Esophagus muscularis mucosa (tissue), 4 donors: ENCODE measurements around the gene FIGNL2. TPM values are rescaled to one million over a fixed set of nuclear protein-coding genes. Genes with fewer than 3 reads are reported as not detected.

Experiments used
- DNase-seq: peaks from one replicate; pipeline ENCODE4 v3.0.0-alpha.2; 2017; ENCODE audit errors: extremely low spot score
- H3K27ac ChIP-seq, 4 donors: fragments of 200-600 bp; sonication (generic); replicated peaks in 1 of 4; 1 replicate in 3 of 4; 2 replicates in 1 of 4; pipeline ENCODE4 v1.5.1; 2016 to 2019; ENCODE audit warnings: mild to moderate bottlenecking in 1 of 4
- H3K27me3 ChIP-seq, 4 donors: fragments of 200-600 bp; sonication (generic); one replicate each; pipeline versions ENCODE4 v1.5.1 to v1.6.0; 2016 to 2019
- H3K36me3 ChIP-seq, 4 donors: fragments of 200-600 bp; sonication (generic); one replicate each; pipeline ENCODE4 v1.5.1; 2016 to 2019
- H3K4me1 ChIP-seq, 4 donors: fragments of 200-600 bp; sonication (generic); one replicate each; pipeline ENCODE4 v1.5.1; 2016 to 2019
- H3K4me3 ChIP-seq, 4 donors: fragments of 200-600 bp; sonication (generic); 1 replicate in 2 of 4; 2 replicates in 2 of 4; pipeline ENCODE4 v1.5.1; 2016 to 2019; ENCODE audit warnings: mild to moderate bottlenecking in 4 of 4, moderate library complexity in 1 of 4
- H3K9me3 ChIP-seq, 4 donors: fragments of 200-600 bp; sonication (generic); 1 replicate in 3 of 4; 2 replicates in 1 of 4; pipeline ENCODE4 v1.5.1; 2016 to 2019
- CTCF ChIP-seq, 3 experiments: fragments of 200-600 bp in 2 of 3; fragments of 450-650 bp in 1 of 3; sonication (generic) in 2 of 3; IDR thresholded peaks; one replicate each; pipeline ENCODE4 v1.5.1; 2017 to 2019; ENCODE audit warnings: antibody characterized with exemption in 3 of 3, mild to moderate bottlenecking in 2 of 3, moderate library complexity in 1 of 3
- EP300 ChIP-seq: sonication (generic); formaldehyde crosslinking; IDR thresholded peaks from one replicate; pipeline ENCODE4 v1.6.1; 2017; ENCODE audit warnings: antibody characterized with exemption
- POLR2A ChIP-seq: fragments of 450-650 bp; IDR thresholded peaks from one replicate; pipeline ENCODE4 v1.6.1; 2017; ENCODE audit warnings: antibody characterized with exemption, moderate library complexity, mild to moderate bottlenecking, low read depth
- POLR2AphosphoS5 ChIP-seq, 2 donors: sonication (generic); formaldehyde crosslinking; IDR thresholded peaks; one replicate each; pipeline ENCODE4 v1.6.1; 2017; ENCODE audit warnings: antibody characterized with exemption in 2 of 2
- WGBS: methylation state at CpG from one replicate; pipeline ENCODE4 v1.1.5; 2018; 5-methylcytosine and 5-hydroxymethylcytosine counted together
- intact Hi-C: fragments of 100-400 bp; cut with DNase I; formaldehyde crosslinking; loops from one replicate; pipeline ENCODE4 v1.15.1; 2023
- total RNA-seq, 4 donors: library from RNA; depleted of rRNA; stranded (reverse); fragments of >200 nt; gene quantifications; one replicate each; pipeline versions ENCODE4 v1.1.0 to v1.2.1, GENCODE V29; 2016

Gene FIGNL2
- under 1 TPM; 0.23 to 0.42 (median 0.36) TPM for total RNA-seq

- Histone ChIP-seq H3K4me1 (peaks cover 28 to 52% (median 48%) of the 10 kb centered on the region in 4 donors), H3K27me3 (peaks cover 0 to 69% (median 32%) of the 10 kb centered on the region in 4 donors), H3K36me3 (no peaks in the 10 kb centered on the region), H3K27ac (peak within 1 kb of the TSS; percentile 55 to 68 (median 65)), H3K9me3 (no peaks in the 10 kb centered on the region), H3K4me3 (peak within 1 kb of the TSS; percentile 56 to 68 (median 58))
- WGBS = no CpG with 5 or more reads among the region's 51 CpGs
- intact Hi-C loops = no loop called here
- no peak for DNase-seq
- TF ChIP-seq CTCF (IDR thresholded peaks at IDR 0.05) (no peak), POLR2A (no peak), POLR2AphosphoS5 (IDR thresholded peaks at IDR 0.05) (no peak), EP300 (no peak)
Measured at GRCh38 chr12:51848326-51848727, at the start of gene FIGNL2. TSS of gene FIGNL2 (minus strand) at chr12:51848718. CDS start at chr12:51822413, 26,305 bp downstream.

GRCh38 chr12:51897181-51897580, 48.7 kb upstream of the FIGNL2 start:
- no peak overlapping the region for H3K4me3 ChIP-seq
- H3K36me3 ChIP-seq = no peaks in the 10 kb centered on the region
- peak overlapping the region; percentile 14 to 59 (median 48) for H3K27ac ChIP-seq
- intact Hi-C loops = loop anchor here (5.0 kb wide), 1 partner anchor 80 kb away; no protein-coding TSS in a partner anchor
- H3K9me3 ChIP-seq = no peaks in the 10 kb centered on the region
- peak; percentile 35 to 37 for TF ChIP-seq POLR2AphosphoS5 (IDR thresholded peaks at IDR 0.05)
- no peak for TF ChIP-seq POLR2A
- no peak for TF ChIP-seq EP300
- TF ChIP-seq CTCF (IDR thresholded peaks at IDR 0.05) = no peak
- no peak for DNase-seq
- H3K4me1 ChIP-seq = peaks cover 25 to 48% (median 32%) of the 10 kb centered on the region in 4 donors
- peaks cover 0 to 20% (median 0%) of the 10 kb centered on the region in 4 donors for H3K27me3 ChIP-seq
- 77% methylated on average over 5 of the region's 8 CpGs for WGBS

GRCh38 chr12:51896236-51896635, 47.7 kb upstream of the FIGNL2 start:
- Histone ChIP-seq H3K27ac (peak overlapping the region; percentile 14 to 59 (median 48)), H3K27me3 (peaks cover 0 to 20% (median 0%) of the 10 kb centered on the region in 4 donors), H3K4me3 (no peak overlapping the region), H3K4me1 (peaks cover 25 to 48% (median 32%) of the 10 kb centered on the region in 4 donors), H3K36me3 (no peaks in the 10 kb centered on the region), H3K9me3 (no peaks in the 10 kb centered on the region)
- DNase-seq = no peak
- intact Hi-C loops = loop anchor here (5.0 kb wide), 1 partner anchor 81 kb away; no protein-coding TSS in a partner anchor
- WGBS = 86% methylated on average over 3 of the region's 3 CpGs
- TF ChIP-seq POLR2AphosphoS5 (IDR thresholded peaks at IDR 0.05) = no peak
- TF ChIP-seq EP300 = no peak
- TF ChIP-seq POLR2A = no peak
- TF ChIP-seq CTCF (IDR thresholded peaks at IDR 0.05) = no peak

DNA sequence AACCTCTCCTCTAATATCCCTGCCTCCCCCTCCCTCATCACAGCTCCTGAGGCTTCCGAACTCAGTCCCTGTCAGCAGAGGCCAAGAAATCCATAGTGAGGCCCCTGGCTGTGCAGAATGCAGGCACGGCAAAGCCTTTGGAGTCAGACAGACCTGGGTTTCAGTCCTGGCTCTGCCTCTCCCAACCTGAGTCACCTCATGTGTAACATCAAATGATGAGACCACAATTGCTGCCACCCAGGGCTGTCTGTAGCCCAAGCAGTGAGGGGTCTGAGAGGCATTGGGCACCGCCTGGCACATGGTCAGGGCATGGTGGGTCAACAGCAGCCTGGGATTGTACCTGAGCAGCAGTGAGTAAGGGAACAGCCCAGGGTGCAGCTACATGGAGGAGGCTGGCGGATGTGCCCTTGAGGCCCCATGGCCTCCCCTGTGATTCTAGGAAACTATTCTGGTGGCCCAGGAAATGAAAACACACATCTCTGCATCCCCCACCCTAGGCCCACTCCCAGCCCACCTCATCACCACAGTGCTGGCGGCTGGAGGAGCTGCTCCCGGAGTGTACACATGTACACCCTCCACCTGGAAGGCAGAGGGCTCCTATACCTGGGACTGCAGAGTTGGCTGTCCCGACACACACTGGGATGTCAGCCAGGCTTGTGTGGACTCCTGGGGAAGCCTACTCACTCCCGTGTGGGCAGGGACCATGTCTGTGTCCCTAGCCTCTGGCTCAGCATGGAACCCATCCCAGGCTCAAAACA, 47.0 kb upstream of the FIGNL2 start:
- H3K36me3 ChIP-seq = no peaks in the 10 kb centered on the region
- peak overlapping the region in 2 of 4 donors; percentile 6 to 59 for H3K27ac ChIP-seq
- H3K9me3 ChIP-seq = no peaks in the 10 kb centered on the region
- no peak for DNase-seq
- H3K4me3 ChIP-seq = no peak overlapping the region
- WGBS = 87% methylated on average over 4 of the region's 8 CpGs
- TF ChIP-seq POLR2A = no peak
- no peak for TF ChIP-seq POLR2AphosphoS5 (IDR thresholded peaks at IDR 0.05)
- TF ChIP-seq EP300 = no peak
- TF ChIP-seq CTCF (IDR thresholded peaks at IDR 0.05) = no peak
- intact Hi-C loops = loop anchor here (5.0 kb wide), 1 partner anchor 82 kb away; no protein-coding TSS in a partner anchor
- peaks cover 25 to 48% (median 32%) of the 10 kb centered on the region in 4 donors for H3K4me1 ChIP-seq
- H3K27me3 ChIP-seq = peaks cover 0 to 20% (median 0%) of the 10 kb centered on the region in 4 donors
